Lower leg skin (tissue), 3 donors: ENCODE results near the gene CELF2.

Experiments
- CTCF ChIP-seq, 3 donors: fragments of 450-650 bp; IDR thresholded peaks; one replicate each; pipeline ENCODE4 v1.5.1; 2016; ENCODE audit warnings: antibody characterized with exemption in 3 of 3, mild to moderate bottlenecking in 3 of 3, moderate library complexity in 2 of 3
- POLR2A ChIP-seq, 2 donors: fragments of 450-650 bp; IDR thresholded peaks; one replicate each; pipeline ENCODE4 v1.6.1; 2016 to 2017; ENCODE audit warnings: antibody characterized with exemption in 2 of 2, mild to moderate bottlenecking in 1 of 2, moderate library complexity in 1 of 2

- TF ChIP-seq CTCF (IDR thresholded peaks at IDR 0.05) (no peak), POLR2A (IDR thresholded peaks at IDR 0.05) (no peak)
Measured at GRCh38 chr10:11242443-11243387, 225.0 kb downstream of the CELF2 start.
